HG03103 (cell line): ENCODE data around the gene KCNK1.
"Not testable (repeated sequence)": the region's sequence is repeated elsewhere in the genome, so short reads cannot be mapped to it uniquely, and the experiment has no call there.

Source experiments
- ATAC-seq: cut with Tn5 transposase; IDR thresholded peaks from one replicate; pipeline ENCODE4 v1.9.1; 2021; ENCODE audit warnings: low read depth; ENCODE audit not compliant: unreplicated experiment

KCNK1 gene

GRCh38 chr1:233607252-233608119 lies 6.4 kb upstream of the KCNK1 start:
- ATAC-seq = no peak

- no peak for ATAC-seq
Measured at GRCh38 chr1:233608988-233609387, 4.9 kb upstream of the KCNK1 start.

GRCh38 chr1:233609926-233610325 lies 4.0 kb upstream of the KCNK1 start:
- no peak for ATAC-seq

- ATAC-seq = no peak
Measured at GRCh38 chr1:233610628-233611027, 3.3 kb upstream of the KCNK1 start.

- not testable (repeated sequence) for ATAC-seq
Measured at GRCh38 chr1:233611363-233611762, 2.5 kb upstream of the KCNK1 start.

- ATAC-seq = no peak
Measured at GRCh38 chr1:233614173-233614742, 352 bp downstream of the KCNK1 start.

- no peak for ATAC-seq
Measured at GRCh38 chr1:233614743-233615521, 1.0 kb downstream of the KCNK1 start.

- ATAC-seq = no peak
Measured at GRCh38 chr1:233615571-233615970, 1.7 kb downstream of the KCNK1 start.

- ATAC-seq = no peak
Measured at GRCh38 chr1:233617025-233617424, 3.1 kb downstream of the KCNK1 start.

GRCh38 chr1:233619414-233619813 lies 5.5 kb downstream of the KCNK1 start:
- ATAC-seq = not testable (repeated sequence)

- ATAC-seq = no peak
Measured at GRCh38 chr1:233620065-233620464, 6.2 kb downstream of the KCNK1 start.

- ATAC-seq = no peak
Measured at GRCh38 chr1:233621923-233622322, 8.0 kb downstream of the KCNK1 start.

- ATAC-seq = no peak
Measured at GRCh38 chr1:233624289-233624688, 10.4 kb downstream of the KCNK1 start.

- ATAC-seq = no peak
Measured at GRCh38 chr1:233625087-233625486, 11.2 kb downstream of the KCNK1 start.

GRCh38 chr1:233625510-233625981 lies 11.6 kb downstream of the KCNK1 start:
- no peak for ATAC-seq

GRCh38 chr1:233627376-233627775 lies 13.5 kb downstream of the KCNK1 start:
- no peak for ATAC-seq

GRCh38 chr1:233627823-233628222 lies 13.9 kb downstream of the KCNK1 start:
- no peak for ATAC-seq

GRCh38 chr1:233629305-233629935 lies 15.5 kb downstream of the KCNK1 start:
- ATAC-seq = no peak

- no peak for ATAC-seq
Measured at GRCh38 chr1:233631810-233632405, 18.0 kb downstream of the KCNK1 start.

- no peak for ATAC-seq
Measured at GRCh38 chr1:233632436-233632835, 18.5 kb downstream of the KCNK1 start.
